IMR-90 (cell line): ENCODE results near the gene SLC38A7. TPM values are rescaled to one million over a fixed set of nuclear protein-coding genes. Genes with fewer than 3 reads are reported as not detected.
A peak's percentile ranks its signal among the peaks of the same experiment; 100 is the strongest.

Experiments used
- ATAC-seq: fragments of 200-7000 bp; cut with Tn5 transposase; 2 replicates; pipeline ENCODE4 v1.9.1; 2020; ENCODE audit warnings: low read depth, mild to moderate bottlenecking, moderate library complexity
- BruUV-seq: library from RNA; stranded (reverse); fragments of 400-500 nt; replicated peaks from 2 replicates; lab custom pipeline; 2021; lab: Mats Ljungman, UMichigan
- CTCF ChIA-PET: fragments of 300-600 bp; formaldehyde crosslinking; extraction: SDS; loops from one replicate; lab custom pipeline; 2021; ENCODE audit warnings: antibody characterized with exemption; lab: Yijun Ruan, JAX
- POLR2A ChIA-PET: fragments of 300-600 bp; sonication (Branson Sonifier 250); formaldehyde crosslinking; loops from one replicate; lab custom pipeline; 2022; ENCODE audit warnings: antibody characterized with exemption; ENCODE audit not compliant: unreplicated experiment; lab: Charles Lee
- DNase-seq: peaks from one replicate; pipeline ENCODE4 v3.0.0; 2013
- H2AFZ ChIP-seq: replicated peaks from 2 replicates; pipeline ENCODE3; 2013; ENCODE audit warnings: low read length, mild to moderate bottlenecking; ENCODE audit not compliant: poor library complexity
- H2AK5ac ChIP-seq: 2 replicates; pipeline ENCODE4 v1.6.1; 2013; ENCODE audit warnings: low read depth, low read length, inconsistent platforms
- H2AK9ac ChIP-seq: replicated peaks from 2 replicates; pipeline ENCODE3; 2013; ENCODE audit warnings: mild to moderate bottlenecking, low read depth, low read length, moderate library complexity; ENCODE audit not compliant: poor library complexity
- H2BK120ac ChIP-seq: 2 replicates; pipeline ENCODE4 v1.6.1; 2013; ENCODE audit warnings: low read depth, low read length, inconsistent platforms
- H2BK15ac ChIP-seq: 3 replicates; pipeline ENCODE4 v1.6.1; 2013; ENCODE audit warnings: low read depth, low read length, inconsistent platforms
- H2BK20ac ChIP-seq: 2 replicates; pipeline ENCODE4 v1.6.1; 2013; ENCODE audit warnings: low read depth, mild to moderate bottlenecking, inconsistent platforms, low read length, moderate library complexity
- H2BK5ac ChIP-seq: 2 replicates; pipeline ENCODE4 v1.6.1; 2013; ENCODE audit warnings: mild to moderate bottlenecking, low read depth, low read length, inconsistent platforms; ENCODE audit not compliant: poor library complexity, severe bottlenecking
- H3K14ac ChIP-seq: replicated peaks from 2 replicates; pipeline ENCODE4 v1.6.1; 2013; ENCODE audit warnings: low read depth, low read length, inconsistent platforms
- H3K18ac ChIP-seq: 2 replicates; pipeline ENCODE4 v1.6.1; 2013; ENCODE audit warnings: low read depth, low read length, control low read depth
- H3K23ac ChIP-seq: 2 replicates; pipeline ENCODE4 v1.6.1; 2013; ENCODE audit warnings: low read depth, low read length, inconsistent platforms
- H3K27ac ChIP-seq: 2 replicates; pipeline ENCODE4 v1.5.1; 2013; ENCODE audit warnings: mild to moderate bottlenecking, control low read depth, low read length; ENCODE audit not compliant: insufficient read depth
- H3K27me3 ChIP-seq: 2 replicates; pipeline ENCODE4 v1.6.1; 2013; ENCODE audit warnings: low read length; ENCODE audit not compliant: control insufficient read depth, insufficient read depth
- H3K36me3 ChIP-seq: 2 replicates; pipeline ENCODE4 v1.6.1; 2013; ENCODE audit warnings: low read length, mixed read lengths; ENCODE audit not compliant: control insufficient read depth, insufficient read depth
- H3K4ac ChIP-seq: 2 replicates; pipeline ENCODE4 v1.6.1; 2013; ENCODE audit warnings: low read depth, low read length, inconsistent platforms
- H3K4me1 ChIP-seq: 2 replicates; pipeline ENCODE4 v1.6.1; 2013; ENCODE audit warnings: low read length, mixed read lengths; ENCODE audit not compliant: control insufficient read depth, insufficient read depth
- H3K4me2 ChIP-seq: 2 replicates; pipeline ENCODE4 v1.6.1; 2013; ENCODE audit warnings: low read depth, mild to moderate bottlenecking, control low read depth, low read length, moderate library complexity
- H3K4me3 ChIP-seq: 2 replicates; pipeline ENCODE4 v1.5.1; 2013; ENCODE audit warnings: low read depth, mild to moderate bottlenecking, control low read depth, low read length, moderate library complexity; ENCODE audit not compliant: insufficient read depth
- H3K56ac ChIP-seq: 2 replicates; pipeline ENCODE4 v1.6.1; 2013; ENCODE audit warnings: low read length, inconsistent platforms; ENCODE audit not compliant: insufficient read depth; ENCODE audit errors: extremely low read depth
- H3K79me1 ChIP-seq, 2 experiments: 2 replicates each; pipeline ENCODE4 v1.6.1; 2013; ENCODE audit warnings: low read length in 2 of 2, inconsistent platforms in 1 of 2, low read depth in 1 of 2
- H3K9ac ChIP-seq: 2 replicates; pipeline ENCODE4 v1.6.1; 2013; ENCODE audit warnings: low read depth, low read length, control low read depth
- H3K9me1 ChIP-seq: 2 replicates; pipeline ENCODE4 v1.6.1; 2013; ENCODE audit warnings: low read length, inconsistent platforms; ENCODE audit not compliant: insufficient read depth
- H3K9me3 ChIP-seq: 2 replicates; pipeline ENCODE4 v1.6.1; 2013; ENCODE audit warnings: low read length; ENCODE audit not compliant: control insufficient read depth, insufficient read depth
- H4K20me1 ChIP-seq: 2 replicates; pipeline ENCODE4 v1.6.1; 2013; ENCODE audit warnings: low read length, inconsistent platforms; ENCODE audit not compliant: insufficient read depth
- H4K5ac ChIP-seq: 2 replicates; pipeline ENCODE4 v1.6.1; 2013; ENCODE audit warnings: mild to moderate bottlenecking, low read depth, low read length, control low read depth
- H4K8ac ChIP-seq, 2 experiments: 2 replicates each; pipeline ENCODE4 v1.6.1; 2013; ENCODE audit warnings: low read depth in 2 of 2, low read length in 2 of 2, control low read depth in 1 of 2, inconsistent platforms in 1 of 2
- H4K91ac ChIP-seq: 2 replicates; pipeline ENCODE4 v1.6.1; 2013; ENCODE audit warnings: low read depth, low read length, inconsistent platforms; ENCODE audit not compliant: insufficient read depth
- BHLHE40 ChIP-seq: fragments of 150-350 bp; IDR thresholded peaks from 2 replicates; pipeline ENCODE4 v1.6.1; 2016; ENCODE audit warnings: mild to moderate bottlenecking, low read depth, low read length
- CTCF ChIP-seq: conservative IDR thresholded peaks from 2 replicates; pipeline ENCODE4 v1.5.1; 2012; ENCODE audit warnings: mild to moderate bottlenecking, low read depth, low read length, improper control_type of control experiment
- MAFK ChIP-seq: IDR thresholded peaks from 2 replicates; pipeline ENCODE4 v1.6.1; 2012; ENCODE audit warnings: low read depth, low read length, improper control_type of control experiment
- MAZ ChIP-seq: IDR thresholded peaks from 2 replicates; pipeline ENCODE4 v1.6.1; 2012; ENCODE audit warnings: low read depth, mild to moderate bottlenecking, low read length, improper control_type of control experiment, moderate library complexity, borderline replicate concordance
- MXI1 ChIP-seq: IDR thresholded peaks from 2 replicates; pipeline ENCODE4 v1.6.1; 2012; ENCODE audit warnings: low read depth, mild to moderate bottlenecking, low read length, moderate library complexity, borderline replicate concordance
- NFE2L2 ChIP-seq: fragments of 150-350 bp; IDR thresholded peaks from 2 replicates; pipeline ENCODE4 v1.6.1; 2016; ENCODE audit warnings: low read depth, mild to moderate bottlenecking, low read length
- RAD21 ChIP-seq: IDR thresholded peaks from 2 replicates; pipeline ENCODE4 v1.6.1; 2012; ENCODE audit warnings: low read length, improper control_type of control experiment
- SMC3 ChIP-seq: fragments of 150-350 bp; IDR thresholded peaks from 2 replicates; pipeline ENCODE4 v1.6.1; 2016; ENCODE audit warnings: low read depth, mild to moderate bottlenecking, antibody characterized with exemption, low read length, moderate library complexity
- USF2 ChIP-seq: fragments of 150-350 bp; IDR thresholded peaks from 2 replicates; pipeline ENCODE4 v1.6.1; 2017; ENCODE audit warnings: mild to moderate bottlenecking, antibody characterized with exemption, low read length, low read depth
- WGBS, 2 experiments: methylation state at CpG; one replicate each; pipeline versions ENCODE4 v1.1.5 to v1.1.7; 2013; ENCODE audit warnings: missing lambda C conversion rate in 2 of 2; ENCODE audit not compliant: insufficient read length in 1 of 2; ENCODE audit errors: extremely low coverage in 2 of 2; 5-methylcytosine and 5-hydroxymethylcytosine counted together
- dilution Hi-C: fragments of 300-500 bp; cut with HindIII; formaldehyde crosslinking; loops from one replicate; pipeline ENCODE4 v1.14.3; 2018; ENCODE audit warnings: low sequenced_read_pairs; ENCODE audit not compliant: unreplicated experiment
- in situ Hi-C: fragments of 300-500 bp; cut with MboI; formaldehyde crosslinking; loops from 3 replicates; pipeline ENCODE4 v1.14.3; 2019; ENCODE audit warnings: low sequenced_read_pairs, inconsistent platforms, mixed read lengths
- intact Hi-C: fragments of 100-400 bp; cut with micrococcal nuclease; formaldehyde crosslinking; loops from 2 replicates; pipeline ENCODE4 v1.10.0; 2022
- polyA plus RNA-seq, 3 experiments: library from polyadenylated mRNA; depleted of rRNA; stranded (reverse); fragments of >200 nt; gene quantifications; 2 replicates each; pipeline ENCODE4 v1.2.3, GENCODE V29; 2012; ENCODE audit warnings: low replicate concordance in 1 of 3
- total RNA-seq: library from RNA; depleted of rRNA; stranded (reverse); fragments of >200 nt; gene quantifications from 2 replicates; pipeline ENCODE4 v1.2.3, GENCODE V29; 2012

The SLC38A7 gene
- total and polyA plus RNA-seq, 2 of the 4 experiments (the other 2 are of a cell fraction): 14.7 to 16.4 TPM

GRCh38 chr16:58733671-58734458 is 49.3 kb upstream of the SLC38A7 start, which contains the start of gene GOT2:
TSS of gene GOT2 (minus strand) at chr16:58734316. CDS start at chr16:58734228, 88 bp downstream.
- intact Hi-C loops: no loop called here
- no peak within 1 kb of the TSS; the same call in 1 of the 2 replicates for H2AK5ac ChIP-seq
- 1% methylated on average over 22 of the region's 68 CpGs; no CpG with 5 or more reads in 1 of the 2 experiments for WGBS, 2 experiments

More at GRCh38 chr16:58733671-58734458, 49.3 kb upstream of the SLC38A7 start, which contains the start of gene GOT2:
- Histone ChIP-seq H3K14ac (peak within 1 kb of the TSS; percentile 68), H4K5ac (peak within 1 kb of the TSS; percentile 83; the same call in 1 of the 2 replicates), H3K18ac (peak within 1 kb of the TSS; percentile 51; the same call in 1 of the 2 replicates), H3K27ac (peak within 1 kb of the TSS; percentile 81), H4K20me1 (peaks cover 7% of the 10 kb centered on the region; the same call in 1 of the 2 replicates), H3K36me3 (peaks cover 2% of the 10 kb centered on the region; the same call in 1 of the 2 replicates), H3K56ac (0 out of 2 replicates have a peak within 1 kb of the TSS, but pooled peaks have one; percentile 12), H2BK20ac (0 out of 2 replicates have a peak within 1 kb of the TSS, but pooled peaks have one; percentile 62), H3K27me3 (0 out of 2 replicates have a peak, but pooled peaks cover 2% of the 10 kb centered on the region), H3K4me3 (peak within 1 kb of the TSS; percentile 81), H2AK9ac (peak within 1 kb of the TSS; percentile 23), H3K79me1 (peaks cover 2 to 35% of the 10 kb centered on the region in 2 experiments; a peak in 3 of 4 replicates), H2BK120ac (0 out of 2 replicates have a peak within 1 kb of the TSS, but pooled peaks have one; percentile 32), H2BK15ac (no peak within 1 kb of the TSS), H3K4me2 (peak within 1 kb of the TSS; percentile 96), H2BK5ac (peak within 1 kb of the TSS; percentile 56), H2AFZ (peak within 1 kb of the TSS; percentile 100), H4K91ac (no peak within 1 kb of the TSS), H3K23ac (peak within 1 kb of the TSS; percentile 72), H3K4me1 (peaks cover 3% of the 10 kb centered on the region), H3K4ac (peak within 1 kb of the TSS; percentile 84), H3K9me3 (no peaks in the 10 kb centered on the region), H3K9ac (peak within 1 kb of the TSS; percentile 90), H4K8ac (peak within 1 kb of the TSS; percentile 61 to 85; a peak in 3 of 4 replicates), H3K9me1 (peaks cover 2% of the 10 kb centered on the region; the same call in 1 of the 2 replicates)
- in situ Hi-C loops: no loop called here
- dilution Hi-C loops: no loop called here
- no TSS peak for BruUV-seq
- TF ChIP-seq MAFK (no peak), MAZ (no peak; the same call in 1 of the 2 replicates), MXI1 (peak; percentile 86; the same call in 1 of the 2 replicates), CTCF (peak; percentile 90), SMC3 (0 out of 2 replicates have a peak, but pooled peaks have one; percentile 12), USF2 (0 out of 2 replicates have a peak, but pooled peaks have one; percentile 6), RAD21 (peak; percentile 24), NFE2L2 (peak; percentile 73; the same call in 1 of the 2 replicates), BHLHE40 (peak; percentile 37; the same call in 1 of the 2 replicates)
- ChIA-PET POLR2A (interaction anchor here (0.6 kb wide), 1 partner anchor 11 kb away, joined by 11 read pairs; no protein-coding TSS in a partner anchor), CTCF (interaction anchor here (0.7 to 1.6 kb wide), 3 partner anchors 17 to 397 kb away, joined by 3 read pairs; no protein-coding TSS in a partner anchor)
- DNase-seq (peak; percentile 79), ATAC-seq (peak; percentile 98)
